ENCODE measurements around the gene IL32.

Gene IL32

DNA sequence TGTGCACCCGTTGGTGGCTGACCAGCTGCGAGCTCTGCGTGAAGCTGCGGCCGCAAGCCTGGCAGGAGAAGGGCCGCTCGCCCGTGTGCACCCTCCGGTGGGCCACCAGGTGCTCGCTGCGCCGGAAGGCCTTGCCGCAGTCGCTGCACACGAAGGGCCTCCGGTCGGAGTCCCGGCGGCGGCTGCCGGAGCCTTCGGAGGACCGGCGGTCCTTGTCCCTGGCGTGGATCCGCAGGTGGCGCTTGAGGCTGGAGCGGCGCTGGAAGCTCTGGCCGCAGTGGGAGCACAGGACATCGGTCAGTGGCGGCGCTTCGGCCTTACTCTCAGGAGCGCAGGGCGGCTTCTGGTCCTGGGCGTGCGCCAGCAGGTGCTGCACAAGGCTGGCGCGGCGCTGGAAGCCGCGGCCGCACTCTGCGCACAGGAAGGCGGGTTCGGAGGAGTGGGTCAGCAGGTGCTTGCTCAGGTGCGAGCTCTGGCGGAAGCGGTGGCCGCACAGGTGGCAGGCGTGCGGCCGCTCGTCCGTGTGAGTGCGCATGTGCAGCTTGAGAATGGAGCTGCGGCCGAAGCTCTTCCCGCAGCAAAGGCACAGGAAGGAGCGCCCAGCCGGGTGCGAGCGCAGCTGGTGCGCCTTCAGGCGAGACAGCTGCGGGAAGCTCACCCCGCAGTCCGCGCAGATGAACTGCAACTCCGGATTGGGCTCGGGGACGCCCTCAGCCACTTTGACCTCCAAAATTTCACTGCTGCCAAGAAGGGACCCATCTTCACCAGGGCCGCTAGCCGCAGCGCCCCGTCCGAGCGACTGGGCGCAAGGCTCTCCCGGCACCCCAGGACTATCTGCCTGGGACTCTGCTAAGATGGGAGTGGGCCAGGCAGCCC lies 24.5 kb downstream of the IL32 start:
- no peak overlapping the region for H3K4me3 ChIP-seq (ENCODE audit: low read depth in 1 of 2, low read length in 2 of 2)
- no peaks in the 10 kb centered on the region for H3K27me3 ChIP-seq (ENCODE audit: control insufficient read depth in 1 of 2, insufficient read depth in 2 of 2, low read length in 2 of 2)
- H3K9ac ChIP-seq (ENCODE audit: low read depth in 1 of 2, low read length in 2 of 2), result no peak overlapping the region
- no peak overlapping the region for H3K27ac ChIP-seq (ENCODE audit: low read depth, low read length)
- no peaks in the 10 kb centered on the region for H3K36me3 ChIP-seq (ENCODE audit: control insufficient read depth in 1 of 2, insufficient read depth in 2 of 2, low read length in 2 of 2)
- H3K4me1 ChIP-seq (ENCODE audit: control insufficient read depth in 1 of 2, insufficient read depth in 2 of 2, low read length in 2 of 2), result peaks cover 13 to 17% of the 10 kb centered on the region in 2 donors
- H3K9me3 ChIP-seq (ENCODE audit: control insufficient read depth in 1 of 2, low read length in 2 of 2), result no peaks in the 10 kb centered on the region

DNA sequence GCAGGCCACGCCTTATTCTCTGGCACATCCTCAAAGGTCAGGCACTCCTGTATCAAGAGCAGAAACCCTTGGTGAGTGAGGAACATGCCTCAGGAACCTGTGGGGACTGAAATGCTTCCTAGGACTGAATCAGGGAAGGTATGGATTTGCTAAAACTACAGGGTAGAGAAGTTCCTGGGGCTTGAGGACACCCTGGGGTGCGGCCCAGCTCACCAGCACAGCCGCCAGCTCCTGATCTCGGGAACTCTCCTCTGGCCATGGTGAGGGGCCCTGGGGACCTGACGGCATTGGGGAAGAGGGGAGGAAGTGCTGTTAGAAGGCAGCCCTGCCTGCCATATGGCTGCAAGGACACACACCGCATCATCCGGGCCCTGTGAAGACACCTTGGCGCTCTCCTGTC lies 26.1 kb downstream of the IL32 start:
- no peaks in the 10 kb centered on the region for H3K9me3 ChIP-seq (ENCODE audit: control insufficient read depth in 1 of 2, low read length in 2 of 2)
- no peaks in the 10 kb centered on the region for H3K27me3 ChIP-seq (ENCODE audit: control insufficient read depth in 1 of 2, insufficient read depth in 2 of 2, low read length in 2 of 2)
- no peak overlapping the region for H3K9ac ChIP-seq (ENCODE audit: low read depth in 1 of 2, low read length in 2 of 2)
- no peak overlapping the region for H3K4me3 ChIP-seq (ENCODE audit: low read depth in 1 of 2, low read length in 2 of 2)
- peaks cover 13 to 16% of the 10 kb centered on the region in 2 donors for H3K4me1 ChIP-seq (ENCODE audit: control insufficient read depth in 1 of 2, insufficient read depth in 2 of 2, low read length in 2 of 2)
- H3K27ac ChIP-seq (ENCODE audit: low read depth, low read length), result no peak overlapping the region
- H3K36me3 ChIP-seq (ENCODE audit: control insufficient read depth in 1 of 2, insufficient read depth in 2 of 2, low read length in 2 of 2), result no peaks in the 10 kb centered on the region

DNA sequence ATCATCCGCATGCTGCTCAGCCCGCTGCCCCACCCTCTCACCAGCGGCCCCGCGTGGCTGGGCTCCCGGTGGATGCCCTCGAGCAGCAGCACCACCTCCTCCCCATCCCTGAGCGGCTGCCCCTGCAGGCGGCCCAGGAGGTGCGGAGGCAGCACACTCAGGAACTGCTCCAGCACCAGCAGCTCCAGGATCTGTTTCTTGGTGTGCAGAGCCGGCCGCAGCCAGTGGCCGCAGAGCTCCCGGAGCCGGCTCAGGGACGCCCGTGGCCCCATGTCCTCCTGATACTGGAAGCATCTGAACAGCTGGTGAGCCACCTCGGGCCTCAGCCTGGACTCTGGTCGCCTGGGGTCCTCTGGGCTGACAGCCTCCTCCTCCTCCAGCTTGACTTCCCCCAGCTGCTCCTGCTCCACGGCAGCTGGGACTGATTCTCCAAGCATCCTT lies 27.1 kb downstream of the IL32 start:
- no peak overlapping the region for H3K9ac ChIP-seq (ENCODE audit: low read depth in 1 of 2, low read length in 2 of 2)
- H3K9me3 ChIP-seq (ENCODE audit: control insufficient read depth in 1 of 2, low read length in 2 of 2), result no peaks in the 10 kb centered on the region
- H3K4me1 ChIP-seq (ENCODE audit: control insufficient read depth in 1 of 2, insufficient read depth in 2 of 2, low read length in 2 of 2), result peaks cover 4 to 6% of the 10 kb centered on the region in 2 donors
- H3K27ac ChIP-seq (ENCODE audit: low read depth, low read length), result no peak overlapping the region
- no peaks in the 10 kb centered on the region for H3K36me3 ChIP-seq (ENCODE audit: control insufficient read depth in 1 of 2, insufficient read depth in 2 of 2, low read length in 2 of 2)
- no peak overlapping the region for H3K4me3 ChIP-seq (ENCODE audit: low read depth in 1 of 2, low read length in 2 of 2)
- no peaks in the 10 kb centered on the region for H3K27me3 ChIP-seq (ENCODE audit: control insufficient read depth in 1 of 2, insufficient read depth in 2 of 2, low read length in 2 of 2)

DNA sequence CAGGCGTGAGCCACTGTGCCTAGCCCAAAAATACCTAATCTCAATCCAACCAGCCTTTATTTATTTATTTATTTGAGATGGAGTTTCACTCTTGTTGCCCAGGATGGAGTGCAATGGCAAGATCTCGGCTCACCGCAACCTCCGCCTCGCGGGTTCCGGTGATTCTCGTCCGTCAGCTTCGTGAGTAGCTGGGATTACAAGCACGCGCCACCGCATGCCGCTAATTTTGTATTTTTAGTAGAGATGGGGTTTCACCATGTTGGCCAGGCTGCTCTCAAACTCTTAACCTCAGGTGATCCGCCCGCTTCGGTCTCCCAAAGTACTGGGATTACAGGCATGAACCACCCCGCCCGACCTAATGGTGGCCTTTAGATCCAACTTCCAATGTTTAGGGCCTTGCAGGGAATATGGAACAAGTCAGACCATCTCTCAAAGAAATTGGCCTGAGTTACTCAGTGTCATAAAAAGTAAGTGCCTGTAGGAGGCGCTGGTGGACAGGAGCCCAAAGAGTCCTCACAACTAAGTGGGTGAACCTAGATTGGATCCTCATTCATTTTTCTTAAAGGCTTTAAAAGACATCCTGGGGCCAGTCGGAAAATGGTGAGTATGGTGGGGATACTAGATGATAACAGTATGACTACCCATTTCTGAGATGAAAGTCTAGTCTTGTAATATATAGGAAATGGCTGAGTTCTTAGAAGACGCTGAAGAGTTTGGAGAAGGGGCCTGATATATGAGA lies 29.0 kb downstream of the IL32 start:
- Histone ChIP-seq H3K4me1 (ENCODE audit: control insufficient read depth in 1 of 2, insufficient read depth in 2 of 2, low read length in 2 of 2) (peaks cover under 1 to 6% of the 10 kb centered on the region in 2 donors), H3K9ac (ENCODE audit: low read depth in 1 of 2, low read length in 2 of 2) (no peak overlapping the region), H3K27me3 (ENCODE audit: control insufficient read depth in 1 of 2, insufficient read depth in 2 of 2, low read length in 2 of 2) (no peaks in the 10 kb centered on the region), H3K36me3 (ENCODE audit: control insufficient read depth in 1 of 2, insufficient read depth in 2 of 2, low read length in 2 of 2) (no peaks in the 10 kb centered on the region), H3K27ac (ENCODE audit: low read depth, low read length) (no peak overlapping the region), H3K4me3 (ENCODE audit: low read depth in 1 of 2, low read length in 2 of 2) (no peak overlapping the region), H3K9me3 (ENCODE audit: control insufficient read depth in 1 of 2, low read length in 2 of 2) (no peaks in the 10 kb centered on the region)

DNA sequence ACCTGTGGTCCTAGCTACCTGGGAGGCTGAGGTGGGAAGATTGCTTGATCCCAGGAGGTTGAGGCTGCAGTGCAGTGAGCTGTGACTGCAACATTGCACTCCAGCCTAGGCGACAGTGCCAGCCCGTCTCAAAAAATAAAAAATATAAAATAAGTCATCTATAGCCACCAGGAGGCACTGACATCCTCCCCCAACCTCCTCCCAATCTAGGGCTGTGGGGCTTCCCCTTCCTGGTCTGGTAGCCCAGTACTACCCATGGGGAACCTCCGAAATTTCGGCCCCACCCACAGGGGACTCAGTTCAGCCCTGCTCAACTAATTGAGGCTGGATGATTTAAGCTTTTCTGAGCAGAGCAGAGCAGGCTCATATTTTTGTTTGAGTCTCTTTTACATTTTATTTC lies 30.4 kb downstream of the IL32 start:
- Histone ChIP-seq H3K9me3 (ENCODE audit: control insufficient read depth in 1 of 2, low read length in 2 of 2) (no peaks in the 10 kb centered on the region), H3K4me3 (ENCODE audit: low read depth in 1 of 2, low read length in 2 of 2) (no peak overlapping the region), H3K4me1 (ENCODE audit: control insufficient read depth in 1 of 2, insufficient read depth in 2 of 2, low read length in 2 of 2) (peaks cover 10 to 17% of the 10 kb centered on the region in 2 donors), H3K9ac (ENCODE audit: low read depth in 1 of 2, low read length in 2 of 2) (no peak overlapping the region), H3K36me3 (ENCODE audit: control insufficient read depth in 1 of 2, insufficient read depth in 2 of 2, low read length in 2 of 2) (no peaks in the 10 kb centered on the region), H3K27ac (ENCODE audit: low read depth, low read length) (no peak overlapping the region), H3K27me3 (ENCODE audit: control insufficient read depth in 1 of 2, insufficient read depth in 2 of 2, low read length in 2 of 2) (no peaks in the 10 kb centered on the region)

DNA sequence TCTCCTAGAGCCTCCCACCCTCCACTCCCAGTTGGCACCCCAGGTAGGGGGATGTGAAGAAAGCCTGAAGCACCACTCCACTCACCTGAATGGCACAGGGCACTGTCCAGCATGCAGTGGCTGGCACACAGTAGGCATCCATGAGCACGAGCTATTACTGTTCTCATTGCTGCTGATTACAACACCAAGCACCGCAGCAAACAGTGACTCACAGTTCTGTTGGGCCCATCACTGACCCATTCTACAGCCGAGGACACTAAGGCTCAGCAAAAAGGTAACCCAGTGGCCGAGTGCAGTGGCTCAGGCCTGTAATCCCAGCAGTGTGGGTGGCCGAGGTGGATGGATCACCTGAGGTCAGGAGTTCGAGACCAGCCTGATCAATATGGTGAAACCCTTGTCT lies 30.9 kb downstream of the IL32 start:
- no peak overlapping the region for H3K4me3 ChIP-seq (ENCODE audit: low read depth in 1 of 2, low read length in 2 of 2)
- no peaks in the 10 kb centered on the region for H3K36me3 ChIP-seq (ENCODE audit: control insufficient read depth in 1 of 2, insufficient read depth in 2 of 2, low read length in 2 of 2)
- no peaks in the 10 kb centered on the region for H3K27me3 ChIP-seq (ENCODE audit: control insufficient read depth in 1 of 2, insufficient read depth in 2 of 2, low read length in 2 of 2)
- H3K27ac ChIP-seq (ENCODE audit: low read depth, low read length), result no peak overlapping the region
- H3K9me3 ChIP-seq (ENCODE audit: control insufficient read depth in 1 of 2, low read length in 2 of 2), result no peaks in the 10 kb centered on the region
- no peak overlapping the region for H3K9ac ChIP-seq (ENCODE audit: low read depth in 1 of 2, low read length in 2 of 2)
- peaks cover 15 to 21% of the 10 kb centered on the region in 2 donors for H3K4me1 ChIP-seq (ENCODE audit: control insufficient read depth in 1 of 2, insufficient read depth in 2 of 2, low read length in 2 of 2)

DNA sequence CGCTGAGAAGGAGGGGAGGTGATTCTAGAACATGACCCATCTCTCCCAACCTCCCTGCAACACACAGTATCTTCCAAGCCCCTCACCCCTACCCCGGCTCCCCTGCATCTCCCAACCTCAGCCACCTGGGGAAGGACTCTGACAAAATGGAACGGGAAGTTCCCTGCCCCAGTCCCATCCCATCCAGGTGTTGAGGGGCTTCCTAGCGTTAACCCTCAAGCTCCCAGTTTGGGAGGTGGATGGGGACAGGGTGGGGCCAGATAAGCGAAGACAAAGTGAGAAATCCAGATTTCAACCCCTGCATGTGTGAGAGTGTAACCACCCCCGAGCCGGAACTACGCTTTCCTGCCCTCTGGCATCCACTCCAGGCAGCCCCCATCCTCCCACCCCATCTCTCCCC lies 31.8 kb downstream of the IL32 start:
- Histone ChIP-seq H3K27me3 (ENCODE audit: control insufficient read depth in 1 of 2, insufficient read depth in 2 of 2, low read length in 2 of 2) (no peaks in the 10 kb centered on the region), H3K9me3 (ENCODE audit: control insufficient read depth in 1 of 2, low read length in 2 of 2) (no peaks in the 10 kb centered on the region), H3K4me3 (ENCODE audit: low read depth in 1 of 2, low read length in 2 of 2) (no peak overlapping the region), H3K27ac (ENCODE audit: low read depth, low read length) (no peak overlapping the region), H3K4me1 (ENCODE audit: control insufficient read depth in 1 of 2, insufficient read depth in 2 of 2, low read length in 2 of 2) (peaks cover 15 to 22% of the 10 kb centered on the region in 2 donors), H3K9ac (ENCODE audit: low read depth in 1 of 2, low read length in 2 of 2) (no peak overlapping the region), H3K36me3 (ENCODE audit: control insufficient read depth in 1 of 2, insufficient read depth in 2 of 2, low read length in 2 of 2) (no peaks in the 10 kb centered on the region)

DNA sequence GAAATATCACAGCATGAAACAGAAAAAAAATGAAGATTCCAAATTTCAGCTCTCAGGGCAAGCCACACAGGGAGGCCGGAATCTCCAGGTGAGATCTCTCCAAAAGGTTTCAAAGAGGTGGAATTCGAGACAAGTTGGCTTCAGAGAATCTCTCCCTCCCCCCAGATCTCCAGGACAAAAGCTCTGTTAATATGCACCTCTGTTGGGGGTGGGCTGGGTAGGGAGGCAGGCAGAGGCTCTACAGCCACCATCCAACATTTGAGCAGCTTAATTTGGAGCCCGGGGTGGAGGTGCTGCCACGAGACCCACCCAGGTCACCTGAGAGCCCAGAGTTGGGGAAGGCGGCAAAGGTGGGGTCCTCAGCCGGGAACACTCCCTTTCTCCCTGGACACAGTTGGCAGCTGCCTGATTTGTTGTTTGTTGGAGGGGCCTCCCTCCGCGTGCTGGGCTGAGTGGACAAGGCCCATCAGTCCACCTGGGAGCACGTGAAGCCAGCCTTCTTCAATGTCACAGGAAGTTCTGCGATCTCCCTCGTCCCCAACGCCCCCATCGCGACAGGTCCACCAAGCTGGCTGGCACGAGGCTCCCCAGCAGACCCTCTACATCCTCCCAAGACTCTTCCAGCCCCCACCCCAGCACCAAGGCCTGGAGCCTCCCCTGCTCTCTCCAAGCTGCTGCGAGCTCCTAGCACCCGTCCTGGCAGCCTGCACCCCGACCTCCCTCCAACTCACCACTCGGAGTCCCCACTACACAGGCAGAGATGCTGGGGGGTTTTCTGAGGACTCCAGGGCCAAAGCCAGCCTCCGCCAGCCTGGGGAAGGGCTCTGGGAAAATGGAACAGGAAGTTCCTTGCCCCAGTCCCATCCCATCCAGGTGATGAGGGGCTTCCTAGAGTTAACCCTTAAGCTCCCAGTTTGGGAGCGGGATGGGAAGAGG lies 33.3 kb downstream of the IL32 start, which contains the start of gene ZSCAN10:
Gene ZSCAN10, minus strand, starts transcription at position 836 of the 936 bp plus-strand sequence. CDS start 6,357 bp downstream, outside the sequence.
- H3K4me3 ChIP-seq (ENCODE audit: low read depth in 1 of 2, low read length in 2 of 2), result peak within 1 kb of the TSS; percentile 18 to 58
- H3K9ac ChIP-seq (ENCODE audit: low read depth in 1 of 2, low read length in 2 of 2), result peak within 1 kb of the TSS in 1 of 2 donors; percentile 43
- H3K27ac ChIP-seq (ENCODE audit: low read depth, low read length), result no peak within 1 kb of the TSS

DNA sequence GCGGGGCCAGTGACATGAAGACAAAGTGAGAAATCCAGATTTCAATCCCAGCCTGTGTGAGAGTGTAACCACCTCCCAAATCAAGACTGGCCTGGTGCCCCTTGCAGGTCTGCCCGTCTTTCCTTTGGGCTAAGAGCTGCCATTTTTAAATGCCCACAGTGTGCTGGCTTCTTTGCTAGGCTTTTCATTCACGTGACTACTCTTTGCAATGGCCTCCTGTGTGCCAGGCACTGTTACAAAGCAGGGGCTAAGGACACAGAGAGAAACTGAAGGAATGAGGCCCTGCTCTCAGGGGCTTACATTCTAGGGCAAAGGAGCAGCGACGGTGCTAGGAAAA lies 33.9 kb downstream of the IL32 start:
- Histone ChIP-seq H3K27ac (ENCODE audit: low read depth, low read length) (no peak overlapping the region), H3K27me3 (ENCODE audit: control insufficient read depth in 1 of 2, insufficient read depth in 2 of 2, low read length in 2 of 2) (no peaks in the 10 kb centered on the region), H3K4me1 (ENCODE audit: control insufficient read depth in 1 of 2, insufficient read depth in 2 of 2, low read length in 2 of 2) (peaks cover 15 to 28% of the 10 kb centered on the region in 2 donors), H3K36me3 (ENCODE audit: control insufficient read depth in 1 of 2, insufficient read depth in 2 of 2, low read length in 2 of 2) (no peaks in the 10 kb centered on the region), H3K4me3 (ENCODE audit: low read depth in 1 of 2, low read length in 2 of 2) (peak overlapping the region in 1 of 2 donors; percentile 58), H3K9me3 (ENCODE audit: control insufficient read depth in 1 of 2, low read length in 2 of 2) (no peaks in the 10 kb centered on the region), H3K9ac (ENCODE audit: low read depth in 1 of 2, low read length in 2 of 2) (no peak overlapping the region)

More for the DNA sequence above, 33.3 kb downstream of the IL32 start, which contains the start of gene ZSCAN10:
- Histone ChIP-seq H3K9me3 (ENCODE audit: control insufficient read depth in 1 of 2, low read length in 2 of 2) (no peaks in the 10 kb centered on the region), H3K27me3 (ENCODE audit: control insufficient read depth in 1 of 2, insufficient read depth in 2 of 2, low read length in 2 of 2) (no peaks in the 10 kb centered on the region), H3K36me3 (ENCODE audit: control insufficient read depth in 1 of 2, insufficient read depth in 2 of 2, low read length in 2 of 2) (no peaks in the 10 kb centered on the region), H3K4me1 (ENCODE audit: control insufficient read depth in 1 of 2, insufficient read depth in 2 of 2, low read length in 2 of 2) (peaks cover 15 to 28% of the 10 kb centered on the region in 2 donors)
